GM12878 (cell line): ENCODE data around the gene ISG15.

Source experiments
- ATF7 ChIP-seq: fragments of 450-650 bp; IDR thresholded peaks from 2 replicates; pipeline ENCODE4 v1.6.1; 2016; ENCODE audit warnings: low read depth, mild to moderate bottlenecking
- IRF3 ChIP-seq: fragments of 450-650 bp; IDR thresholded peaks from 2 replicates; pipeline ENCODE4 v1.6.1; 2014; ENCODE audit warnings: mild to moderate bottlenecking
- NFYA ChIP-seq: IDR thresholded peaks from 2 replicates; pipeline ENCODE4 v1.6.1; 2011; ENCODE audit warnings: low read depth, mild to moderate bottlenecking, low read length, improper control_type of control experiment, borderline replicate concordance
- NFYB ChIP-seq: IDR thresholded peaks from 2 replicates; pipeline ENCODE4 v1.6.1; 2011; ENCODE audit warnings: low read depth, mild to moderate bottlenecking, low read length, improper control_type of control experiment, moderate library complexity; ENCODE audit not compliant: insufficient read depth
- RCOR1 ChIP-seq: conservative IDR thresholded peaks from 2 replicates; pipeline ENCODE4 v1.6.1; 2012; ENCODE audit warnings: low read depth, low read length, improper control_type of control experiment
- SIN3A ChIP-seq: IDR thresholded peaks from 2 replicates; pipeline ENCODE4 v1.6.1; 2012; ENCODE audit warnings: low read depth, low read length, improper control_type of control experiment
- SREBF1 ChIP-seq: IDR thresholded peaks from 2 replicates; pipeline ENCODE4 v1.6.1; 2012; ENCODE audit warnings: mild to moderate bottlenecking, low read length
- STAT1 ChIP-seq: fragments of 450-650 bp; conservative IDR thresholded peaks from 2 replicates; pipeline ENCODE4 v1.6.1; 2014; ENCODE audit warnings: antibody characterized with exemption, mild to moderate bottlenecking
- TF ChIP-seq, protein P1 (sequence below): IDR thresholded peaks from 2 replicates; pipeline ENCODE4 v1.6.1; 2012; ENCODE audit warnings: mild to moderate bottlenecking, low read depth, low read length
- TF ChIP-seq, protein P2 (sequence below), 3 experiments: IDR thresholded peaks in 2 of 3; conservative IDR thresholded peaks in 1 of 3; 2 replicates each; pipeline ENCODE4 v1.5.1; 2011; ENCODE audit warnings: low read depth in 3 of 3, low read length in 3 of 3, mild to moderate bottlenecking in 3 of 3, control low read depth in 2 of 3, moderate library complexity in 2 of 3, inconsistent platforms in 1 of 3, mixed read lengths in 1 of 3; ENCODE audit not compliant: control insufficient read depth in 2 of 3, insufficient read depth in 1 of 3; ENCODE audit errors: extremely low read depth in 1 of 3

GRCh38 chr1:1023700-1024099 lies 10.4 kb downstream of the ISG15 start:
- no peak for TF ChIP-seq ATF7
- TF ChIP-seq, protein P1, sequence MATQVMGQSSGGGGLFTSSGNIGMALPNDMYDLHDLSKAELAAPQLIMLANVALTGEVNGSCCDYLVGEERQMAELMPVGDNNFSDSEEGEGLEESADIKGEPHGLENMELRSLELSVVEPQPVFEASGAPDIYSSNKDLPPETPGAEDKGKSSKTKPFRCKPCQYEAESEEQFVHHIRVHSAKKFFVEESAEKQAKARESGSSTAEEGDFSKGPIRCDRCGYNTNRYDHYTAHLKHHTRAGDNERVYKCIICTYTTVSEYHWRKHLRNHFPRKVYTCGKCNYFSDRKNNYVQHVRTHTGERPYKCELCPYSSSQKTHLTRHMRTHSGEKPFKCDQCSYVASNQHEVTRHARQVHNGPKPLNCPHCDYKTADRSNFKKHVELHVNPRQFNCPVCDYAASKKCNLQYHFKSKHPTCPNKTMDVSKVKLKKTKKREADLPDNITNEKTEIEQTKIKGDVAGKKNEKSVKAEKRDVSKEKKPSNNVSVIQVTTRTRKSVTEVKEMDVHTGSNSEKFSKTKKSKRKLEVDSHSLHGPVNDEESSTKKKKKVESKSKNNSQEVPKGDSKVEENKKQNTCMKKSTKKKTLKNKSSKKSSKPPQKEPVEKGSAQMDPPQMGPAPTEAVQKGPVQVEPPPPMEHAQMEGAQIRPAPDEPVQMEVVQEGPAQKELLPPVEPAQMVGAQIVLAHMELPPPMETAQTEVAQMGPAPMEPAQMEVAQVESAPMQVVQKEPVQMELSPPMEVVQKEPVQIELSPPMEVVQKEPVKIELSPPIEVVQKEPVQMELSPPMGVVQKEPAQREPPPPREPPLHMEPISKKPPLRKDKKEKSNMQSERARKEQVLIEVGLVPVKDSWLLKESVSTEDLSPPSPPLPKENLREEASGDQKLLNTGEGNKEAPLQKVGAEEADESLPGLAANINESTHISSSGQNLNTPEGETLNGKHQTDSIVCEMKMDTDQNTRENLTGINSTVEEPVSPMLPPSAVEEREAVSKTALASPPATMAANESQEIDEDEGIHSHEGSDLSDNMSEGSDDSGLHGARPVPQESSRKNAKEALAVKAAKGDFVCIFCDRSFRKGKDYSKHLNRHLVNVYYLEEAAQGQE: no peak
- no peak for TF ChIP-seq NFYB
- TF ChIP-seq, protein P2, sequence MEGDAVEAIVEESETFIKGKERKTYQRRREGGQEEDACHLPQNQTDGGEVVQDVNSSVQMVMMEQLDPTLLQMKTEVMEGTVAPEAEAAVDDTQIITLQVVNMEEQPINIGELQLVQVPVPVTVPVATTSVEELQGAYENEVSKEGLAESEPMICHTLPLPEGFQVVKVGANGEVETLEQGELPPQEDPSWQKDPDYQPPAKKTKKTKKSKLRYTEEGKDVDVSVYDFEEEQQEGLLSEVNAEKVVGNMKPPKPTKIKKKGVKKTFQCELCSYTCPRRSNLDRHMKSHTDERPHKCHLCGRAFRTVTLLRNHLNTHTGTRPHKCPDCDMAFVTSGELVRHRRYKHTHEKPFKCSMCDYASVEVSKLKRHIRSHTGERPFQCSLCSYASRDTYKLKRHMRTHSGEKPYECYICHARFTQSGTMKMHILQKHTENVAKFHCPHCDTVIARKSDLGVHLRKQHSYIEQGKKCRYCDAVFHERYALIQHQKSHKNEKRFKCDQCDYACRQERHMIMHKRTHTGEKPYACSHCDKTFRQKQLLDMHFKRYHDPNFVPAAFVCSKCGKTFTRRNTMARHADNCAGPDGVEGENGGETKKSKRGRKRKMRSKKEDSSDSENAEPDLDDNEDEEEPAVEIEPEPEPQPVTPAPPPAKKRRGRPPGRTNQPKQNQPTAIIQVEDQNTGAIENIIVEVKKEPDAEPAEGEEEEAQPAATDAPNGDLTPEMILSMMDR (IDR thresholded peaks at IDR 0.05 in 2 of 3, conservative IDR thresholded peaks at IDR 0.05 in 1 of 3; ENCODE audit: control insufficient read depth in 2 of 3, extremely low read depth in 1 of 3, insufficient read depth in 1 of 3, low read depth in 3 of 3, low read length in 3 of 3): no peak
- TF ChIP-seq SIN3A: no peak
- TF ChIP-seq IRF3: no peak
- TF ChIP-seq SREBF1: no peak
- no peak for TF ChIP-seq STAT1
- no peak for TF ChIP-seq RCOR1
- no peak for TF ChIP-seq NFYA
